GM10248 (cell line): ENCODE data around the gene SLC11A2.

Experiments
- CTCF ChIA-PET: fragments of 300-600 bp; sonication (Branson Sonifier 250); formaldehyde crosslinking; extraction: SDS; loops from one replicate; lab custom pipeline; 2021; ENCODE audit warnings: antibody characterized with exemption; lab: Yijun Ruan, JAX
- POLR2A ChIA-PET: fragments of 350-650 bp; sonication (Branson Sonifier 250); formaldehyde crosslinking; extraction: SDS; loops from one replicate; lab custom pipeline; 2020; ENCODE audit warnings: antibody characterized with exemption; lab: Yijun Ruan, JAX
- DNase-seq: peaks from one replicate; pipeline ENCODE4 v3.0.0; 2012; ENCODE audit errors: extremely low spot score
- TF ChIP-seq, protein P1 (sequence below): IDR thresholded peaks from 2 replicates; pipeline ENCODE4 v1.5.1; 2012; ENCODE audit warnings: mild to moderate bottlenecking, low read depth; ENCODE audit errors: extremely low read depth, missing control alignments, control extremely low read depth

The SLC11A2 gene

DNA sequence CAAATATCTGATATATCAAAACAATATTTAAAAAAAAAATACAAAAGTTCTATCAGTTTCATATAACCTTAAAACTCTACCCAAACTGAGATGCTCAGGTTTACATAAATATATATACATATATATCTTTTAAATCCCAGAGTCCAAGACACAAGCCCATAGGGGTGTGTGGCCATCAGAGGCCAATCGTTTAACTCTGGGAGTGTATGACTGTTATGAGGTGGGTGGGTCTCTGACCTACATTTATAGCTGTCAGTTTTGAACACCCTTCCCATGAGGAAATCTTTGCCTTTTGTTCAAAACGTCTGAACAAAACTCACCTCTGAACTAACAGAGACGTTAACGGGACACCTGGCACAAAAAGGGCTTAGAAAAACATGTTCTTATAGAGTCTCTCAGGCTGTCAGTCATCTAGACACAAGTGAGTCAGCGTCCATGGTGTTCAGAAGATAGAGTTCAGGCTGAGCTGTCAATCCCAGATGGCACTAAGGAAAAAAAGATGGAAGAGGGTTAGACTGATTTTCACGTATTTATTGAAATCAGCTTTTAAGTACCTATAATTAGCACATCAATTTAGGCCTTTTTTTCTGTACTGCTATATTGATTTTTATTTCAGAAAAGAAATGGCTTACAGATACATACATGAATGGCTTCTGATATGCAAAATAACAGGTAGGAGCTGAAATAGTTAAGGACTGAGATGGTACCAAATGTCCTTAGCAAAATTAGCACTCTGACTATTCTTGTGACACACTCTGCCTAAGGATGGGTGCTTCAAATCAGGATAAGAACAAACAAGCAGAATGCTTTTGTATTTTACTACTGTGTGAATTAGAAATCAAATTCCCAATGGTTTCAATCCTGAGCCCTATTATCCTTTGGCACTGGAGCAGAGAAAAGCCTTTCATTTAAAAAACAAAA is 44.6 kb downstream of the SLC11A2 start:
- no peak for DNase-seq
- TF ChIP-seq, protein P1, sequence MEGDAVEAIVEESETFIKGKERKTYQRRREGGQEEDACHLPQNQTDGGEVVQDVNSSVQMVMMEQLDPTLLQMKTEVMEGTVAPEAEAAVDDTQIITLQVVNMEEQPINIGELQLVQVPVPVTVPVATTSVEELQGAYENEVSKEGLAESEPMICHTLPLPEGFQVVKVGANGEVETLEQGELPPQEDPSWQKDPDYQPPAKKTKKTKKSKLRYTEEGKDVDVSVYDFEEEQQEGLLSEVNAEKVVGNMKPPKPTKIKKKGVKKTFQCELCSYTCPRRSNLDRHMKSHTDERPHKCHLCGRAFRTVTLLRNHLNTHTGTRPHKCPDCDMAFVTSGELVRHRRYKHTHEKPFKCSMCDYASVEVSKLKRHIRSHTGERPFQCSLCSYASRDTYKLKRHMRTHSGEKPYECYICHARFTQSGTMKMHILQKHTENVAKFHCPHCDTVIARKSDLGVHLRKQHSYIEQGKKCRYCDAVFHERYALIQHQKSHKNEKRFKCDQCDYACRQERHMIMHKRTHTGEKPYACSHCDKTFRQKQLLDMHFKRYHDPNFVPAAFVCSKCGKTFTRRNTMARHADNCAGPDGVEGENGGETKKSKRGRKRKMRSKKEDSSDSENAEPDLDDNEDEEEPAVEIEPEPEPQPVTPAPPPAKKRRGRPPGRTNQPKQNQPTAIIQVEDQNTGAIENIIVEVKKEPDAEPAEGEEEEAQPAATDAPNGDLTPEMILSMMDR = no peak
- CTCF ChIA-PET = no interaction called here
- POLR2A ChIA-PET = no interaction called here

DNA sequence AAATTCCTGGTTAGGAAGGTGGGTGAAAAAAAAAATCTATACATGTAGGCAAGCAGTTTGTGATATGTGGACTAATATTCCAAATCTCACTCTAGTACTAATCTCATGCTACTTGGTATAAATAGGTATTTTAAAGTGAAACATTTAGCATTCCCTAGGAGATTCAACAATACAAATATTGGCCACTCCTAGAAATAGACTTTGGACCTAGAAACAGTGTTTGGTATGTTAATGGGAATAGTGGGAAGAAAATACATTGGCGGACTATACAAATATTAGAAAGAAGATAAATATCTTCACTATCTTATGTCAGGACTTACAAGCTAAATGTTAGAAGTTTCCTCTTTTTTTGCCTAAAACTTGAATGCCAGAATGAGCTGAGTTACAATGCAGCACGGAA is 45.6 kb downstream of the SLC11A2 start:
- CTCF ChIA-PET = interaction anchor here (0.9 kb wide), 1 partner anchor 25 kb away, joined by 3 read pairs; no protein-coding TSS in a partner anchor

DNA sequence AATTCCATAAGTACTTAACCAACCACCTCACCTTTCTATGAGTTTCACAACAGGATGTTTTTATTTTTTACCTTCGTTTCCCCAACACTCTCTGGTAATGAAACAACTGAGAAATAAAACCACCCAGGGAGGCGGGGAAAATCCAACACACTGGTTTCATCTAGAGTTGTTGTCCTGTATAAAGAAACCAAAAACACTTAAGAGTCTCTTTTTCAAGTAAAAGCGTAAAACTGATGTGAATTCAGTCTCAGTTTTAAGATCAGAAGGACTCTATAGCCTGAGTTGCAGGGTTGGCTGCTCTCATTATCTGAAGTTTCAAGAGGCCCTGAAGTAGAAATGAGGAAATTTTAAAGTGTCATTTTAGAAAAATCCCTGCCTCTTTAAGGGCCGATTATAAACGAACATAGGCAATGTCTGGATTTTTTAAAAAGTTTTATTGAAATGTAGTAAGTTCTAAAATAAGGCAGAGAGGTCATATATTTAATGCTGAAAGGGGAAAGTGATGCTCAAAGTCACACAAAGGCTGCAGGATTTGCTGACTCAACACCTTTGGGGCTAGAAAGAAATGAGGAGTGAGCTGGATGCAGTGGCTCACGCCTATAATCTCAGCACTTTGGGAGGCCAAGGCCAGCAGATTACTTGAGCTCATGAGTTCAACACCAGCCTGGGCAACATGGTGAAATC is 46.7 kb downstream of the SLC11A2 start:
- peak; percentile 37 for DNase-seq
- CTCF ChIA-PET = no interaction called here
- TF ChIP-seq, protein P1 = no peak
- POLR2A ChIA-PET = interaction anchor here (0.6 kb wide), 1 partner anchor 291 kb away, joined by 3 read pairs; the partner anchor contains the start of gene SMAGP

More for the DNA sequence above, 45.6 kb downstream of the SLC11A2 start:
- no peak for DNase-seq
- POLR2A ChIA-PET = no interaction called here
- TF ChIP-seq, protein P1 = no peak

DNA sequence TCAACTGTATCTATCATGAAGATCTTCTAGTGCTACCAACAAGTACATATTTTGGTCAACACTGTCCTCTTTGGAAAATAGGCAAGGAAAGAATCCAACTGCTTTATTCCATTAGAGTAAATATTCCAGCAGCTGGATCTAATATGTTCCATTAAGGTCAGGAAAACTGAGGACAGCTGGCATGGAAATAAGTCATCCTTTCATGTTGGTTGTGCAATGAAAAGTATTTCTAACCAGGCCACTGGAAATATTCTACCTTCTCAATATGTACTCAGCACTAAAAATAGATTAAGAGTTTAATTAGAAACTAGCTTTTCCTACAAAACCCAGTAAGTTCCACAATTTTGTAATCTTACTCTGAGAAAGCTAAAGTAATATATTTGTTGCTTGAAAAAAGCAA is 54.2 kb downstream of the SLC11A2 start:
- no peak for DNase-seq
- CTCF ChIA-PET = no interaction called here
- POLR2A ChIA-PET = no interaction called here
- TF ChIP-seq, protein P1 = no peak

DNA sequence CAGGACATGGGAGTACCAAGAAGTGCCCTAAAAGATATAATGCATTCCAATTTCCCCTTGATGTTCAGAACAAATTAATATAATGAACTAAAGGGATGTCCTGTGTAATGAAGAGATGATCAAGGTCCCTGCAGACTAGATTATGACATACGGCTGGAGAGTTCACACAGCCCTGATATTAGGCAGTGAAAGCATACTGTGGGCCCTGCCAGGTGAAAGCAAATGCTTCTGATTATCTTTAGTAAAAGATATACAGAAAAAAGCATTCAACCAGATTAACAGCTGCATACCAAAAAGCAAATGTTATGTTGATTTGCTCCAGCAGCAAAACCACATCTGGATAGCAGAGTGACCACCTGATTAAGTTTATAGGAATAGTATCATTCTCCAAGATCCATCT is 61.8 kb downstream of the SLC11A2 start:
- CTCF ChIA-PET = interaction anchor here (1.3 kb wide), 1 partner anchor 36 kb away, joined by 3 read pairs; no protein-coding TSS in a partner anchor
- POLR2A ChIA-PET = no interaction called here
- TF ChIP-seq, protein P1 = no peak
- DNase-seq = no peak

DNA sequence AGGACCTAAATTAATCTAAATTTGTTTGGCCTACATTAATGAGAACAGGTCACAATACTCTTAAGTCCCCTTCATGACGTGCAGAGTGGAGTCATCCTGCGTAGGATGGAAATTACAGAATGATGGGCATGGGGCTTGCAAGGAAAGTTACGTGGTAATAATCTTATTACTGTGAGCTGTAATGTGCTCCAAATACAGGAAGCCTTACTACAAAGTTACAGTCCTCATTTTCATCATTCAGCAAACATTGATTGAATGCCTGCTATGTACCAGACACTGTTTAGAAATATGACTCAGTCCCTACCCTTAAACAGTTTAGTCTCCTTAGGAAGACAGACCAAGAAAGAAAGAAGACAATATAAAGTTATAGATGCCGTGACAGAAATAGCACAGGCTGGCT is 64.5 kb downstream of the SLC11A2 start:
- ChIA-PET POLR2A (no interaction called here), CTCF (interaction anchor here (1.2 to 1.3 kb wide), 2 partner anchors 23 to 38 kb away, joined by 3 read pairs; no protein-coding TSS in a partner anchor)
- no peak for DNase-seq
- TF ChIP-seq, protein P1 = no peak
